Measurements from ENCODE around the gene PCBP3. TPM values are rescaled to one million over a fixed set of nuclear protein-coding genes. Genes with fewer than 3 reads are reported as not detected.
A peak's percentile ranks its signal among the peaks of the same experiment; 100 is the strongest.

PCBP3 gene
- total RNA-seq, 4 donors from 2014 or later = 0.99 to 7.0 (median 2.5) TPM; not detected in 1

GRCh38 chr21:45982092-45982757 lies 338.7 kb downstream of the PCBP3 start:
- no peak for TF ChIP-seq POLR2A (IDR thresholded peaks at IDR 0.05)
- no peak for TF ChIP-seq CTCF (IDR thresholded peaks at IDR 0.05)
- peak overlapping the region; percentile 30 for H3K4me3 ChIP-seq (ENCODE audit: low read depth, poor library complexity, severe bottlenecking)
- peak in 1 of 2 donors; percentile 86 for DNase-seq (ENCODE audit: low spot score in 2 of 2)
- intact Hi-C loops (cut with DNase I; ENCODE audit: low total_unique reads) = no loop called here
- WGBS, 2 donors = 4 to 7% methylated on average over 28 to 42 of the region's 45 CpGs

- intact Hi-C loops (cut with DNase I; ENCODE audit: low total_unique reads) = no loop called here
- WGBS, 2 donors = 44 to 57% methylated on average over 25 to 40 of the region's 45 CpGs
- H3K4me3 ChIP-seq (ENCODE audit: low read depth, poor library complexity, severe bottlenecking) = peak overlapping the region; percentile 30
- TF ChIP-seq POLR2A (IDR thresholded peaks at IDR 0.05) = no peak
- TF ChIP-seq CTCF (IDR thresholded peaks at IDR 0.05) = no peak
- DNase-seq (ENCODE audit: low spot score in 2 of 2) = peak in 1 of 2 donors; percentile 87
These were observed 339.5 kb downstream of the PCBP3 start for GRCh38 chr21:45982758-45983648.

GRCh38 chr21:45983649-45983965 lies 340.1 kb downstream of the PCBP3 start:
- intact Hi-C loops (cut with DNase I; ENCODE audit: low total_unique reads) = no loop called here

GRCh38 chr21:45983981-45984551 lies 340.5 kb downstream of the PCBP3 start:
- 68 to 71% methylated on average over 24 to 31 of the region's 38 CpGs for WGBS, 2 donors
- intact Hi-C loops (cut with DNase I; ENCODE audit: low total_unique reads) = no loop called here
- TF ChIP-seq POLR2A (IDR thresholded peaks at IDR 0.05) = no peak
- no peak for TF ChIP-seq CTCF (IDR thresholded peaks at IDR 0.05)
- H3K4me3 ChIP-seq (ENCODE audit: low read depth, poor library complexity, severe bottlenecking) = no peak overlapping the region
- peak; percentile 49 to 90 for DNase-seq (ENCODE audit: low spot score in 2 of 2)

More at GRCh38 chr21:45983649-45983965, 340.1 kb downstream of the PCBP3 start:
- TF ChIP-seq POLR2A (IDR thresholded peaks at IDR 0.05) (no peak), CTCF (IDR thresholded peaks at IDR 0.05) (no peak)
- no peak for DNase-seq (ENCODE audit: low spot score in 2 of 2)
- WGBS, 2 donors = 71 to 72% methylated on average over 9 to 11 of the region's 13 CpGs
- H3K4me3 ChIP-seq (ENCODE audit: low read depth, poor library complexity, severe bottlenecking) = no peak overlapping the region

- no peak overlapping the region for H3K4me3 ChIP-seq (ENCODE audit: low read depth, poor library complexity, severe bottlenecking)
- 74 to 80% methylated on average over 3 of the region's 3 CpGs for WGBS, 2 donors
- TF ChIP-seq CTCF (IDR thresholded peaks at IDR 0.05) (no peak), POLR2A (IDR thresholded peaks at IDR 0.05) (no peak)
- intact Hi-C loops (cut with DNase I; ENCODE audit: low total_unique reads) = no loop called here
- DNase-seq (ENCODE audit: low spot score in 2 of 2) = no peak
These were observed 341.1 kb downstream of the PCBP3 start for GRCh38 chr21:45984584-45985095.

Measured in lower leg skin (tissue), 4 donors.